Calu3 (cell line): ENCODE measurements around the gene UAP1L1. TPM values are rescaled to one million over a fixed set of nuclear protein-coding genes. Genes with fewer than 3 reads are reported as not detected.
"Not testable (repeated sequence)": the region's sequence is repeated elsewhere in the genome, so short reads cannot be mapped to it uniquely, and the experiment has no call there.

ENCODE experiments used
- BruUV-seq: library from RNA; stranded (reverse); fragments of 400-500 nt; replicated peaks from 2 replicates; lab custom pipeline; 2021; lab: Mats Ljungman, UMichigan
- CTCF ChIA-PET: fragments of 300-600 bp; sonication (Branson Sonifier 250); formaldehyde crosslinking; loops from one replicate; lab custom pipeline; 2022; ENCODE audit warnings: antibody characterized with exemption; lab: Charles Lee
- DNase-seq: peaks from one replicate; pipeline ENCODE4 v3.0.0; 2022
- H3K27ac Mint-ChIP-seq: one replicate; pipeline ENCODE4 v1.8.0; 2022; ENCODE audit warnings: mixed read lengths; ENCODE audit not compliant: unreplicated experiment
- H3K27me3 Mint-ChIP-seq: one replicate; pipeline ENCODE4 v1.8.0; 2022; ENCODE audit warnings: mixed read lengths; ENCODE audit not compliant: unreplicated experiment
- H3K36me3 Mint-ChIP-seq: one replicate; pipeline ENCODE4 v1.8.0; 2022; ENCODE audit warnings: mild to moderate bottlenecking, moderate library complexity, mixed read lengths; ENCODE audit not compliant: insufficient read depth, unreplicated experiment
- H3K4me1 Mint-ChIP-seq: one replicate; pipeline ENCODE4 v1.8.0; 2022; ENCODE audit warnings: mild to moderate bottlenecking, low read depth, mixed read lengths; ENCODE audit not compliant: unreplicated experiment
- H3K4me3 Mint-ChIP-seq: one replicate; pipeline ENCODE4 v1.8.0; 2022; ENCODE audit warnings: mild to moderate bottlenecking, low read depth, moderate library complexity, mixed read lengths; ENCODE audit not compliant: unreplicated experiment
- H3K9me3 Mint-ChIP-seq: one replicate; pipeline ENCODE4 v1.8.0; 2022; ENCODE audit warnings: low read depth, mixed read lengths; ENCODE audit not compliant: unreplicated experiment
- CTCF ChIP-seq: fragments of 200-600 bp; IDR thresholded peaks from one replicate; pipeline ENCODE4 v1.8.0; 2022; ENCODE audit warnings: antibody characterized with exemption; ENCODE audit not compliant: unreplicated experiment
- intact Hi-C: fragments of 100-400 bp; cut with micrococcal nuclease; formaldehyde crosslinking; loops from one replicate; pipeline ENCODE4 v1.10.0; 2022; ENCODE audit not compliant: unreplicated experiment
- total RNA-seq: library from RNA; stranded (reverse); gene quantifications from 2 replicates; pipeline ENCODE4 v1.2.3, GENCODE V29; 2022

Gene UAP1L1
- total RNA-seq, 1 experiment from 2014 or later, result 9.1 TPM

- H3K4me1 Mint-ChIP-seq, result no peaks in the 10 kb centered on the region
- no peak overlapping the region for H3K4me3 Mint-ChIP-seq
- TSS peak; percentile 81 for BruUV-seq
- no peaks in the 10 kb centered on the region for H3K27me3 Mint-ChIP-seq
- CTCF ChIA-PET, result no interaction called here
- DNase-seq, result no peak
- peaks cover 9% of the 10 kb centered on the region for H3K36me3 Mint-ChIP-seq
- TF ChIP-seq CTCF, result no peak
- intact Hi-C loops, result no loop called here
- no peak overlapping the region for H3K27ac Mint-ChIP-seq
- no peaks in the 10 kb centered on the region for H3K9me3 Mint-ChIP-seq
These were observed 14.9 kb upstream of the UAP1L1 start for GRCh38 chr9:137062384-137062783.

GRCh38 chr9:137062798-137063197 lies 14.5 kb upstream of the UAP1L1 start:
- H3K27me3 Mint-ChIP-seq, DNase-seq, intact Hi-C loops, H3K4me3 Mint-ChIP-seq, H3K4me1 Mint-ChIP-seq, CTCF ChIA-PET, H3K27ac Mint-ChIP-seq, BruUV-seq, H3K36me3 Mint-ChIP-seq, H3K9me3 Mint-ChIP-seq: not testable (repeated sequence)

- peaks cover 9% of the 10 kb centered on the region for H3K36me3 Mint-ChIP-seq
- peaks cover 7% of the 10 kb centered on the region for H3K4me1 Mint-ChIP-seq
- TF ChIP-seq CTCF, result no peak
- H3K4me3 Mint-ChIP-seq, result no peak overlapping the region
- CTCF ChIA-PET, result interaction anchor here (0.6 to 1.6 kb wide), 6 partner anchors 8 to 424 kb away, joined by 3 to 26 read pairs (median 5); partner anchors contain the start of gene NPDC1
- no peak overlapping the region for H3K27ac Mint-ChIP-seq
- no TSS peak for BruUV-seq
- intact Hi-C loops, result no loop called here
- no peaks in the 10 kb centered on the region for H3K9me3 Mint-ChIP-seq
- no peak for DNase-seq
- no peaks in the 10 kb centered on the region for H3K27me3 Mint-ChIP-seq
These were observed 13.8 kb upstream of the UAP1L1 start for GRCh38 chr9:137063311-137064026.

GRCh38 chr9:137064027-137064879 lies 13.1 kb upstream of the UAP1L1 start:
- peak; percentile 68 for DNase-seq
- peak; percentile 75 for TF ChIP-seq CTCF
- intact Hi-C loops, result no loop called here
- CTCF ChIA-PET, result interaction anchor here (0.6 to 1.6 kb wide), 6 partner anchors 9 to 425 kb away, joined by 3 to 26 read pairs (median 5); partner anchors contain the start of gene NPDC1
- no peak overlapping the region for H3K4me3 Mint-ChIP-seq
- H3K36me3 Mint-ChIP-seq, result peaks cover 11% of the 10 kb centered on the region
- no peaks in the 10 kb centered on the region for H3K9me3 Mint-ChIP-seq
- H3K27me3 Mint-ChIP-seq, result no peaks in the 10 kb centered on the region
- peaks cover 7% of the 10 kb centered on the region for H3K4me1 Mint-ChIP-seq
- no TSS peak for BruUV-seq
- H3K27ac Mint-ChIP-seq, result no peak overlapping the region
